ENCODE data around the gene RBMS2.

DNA sequence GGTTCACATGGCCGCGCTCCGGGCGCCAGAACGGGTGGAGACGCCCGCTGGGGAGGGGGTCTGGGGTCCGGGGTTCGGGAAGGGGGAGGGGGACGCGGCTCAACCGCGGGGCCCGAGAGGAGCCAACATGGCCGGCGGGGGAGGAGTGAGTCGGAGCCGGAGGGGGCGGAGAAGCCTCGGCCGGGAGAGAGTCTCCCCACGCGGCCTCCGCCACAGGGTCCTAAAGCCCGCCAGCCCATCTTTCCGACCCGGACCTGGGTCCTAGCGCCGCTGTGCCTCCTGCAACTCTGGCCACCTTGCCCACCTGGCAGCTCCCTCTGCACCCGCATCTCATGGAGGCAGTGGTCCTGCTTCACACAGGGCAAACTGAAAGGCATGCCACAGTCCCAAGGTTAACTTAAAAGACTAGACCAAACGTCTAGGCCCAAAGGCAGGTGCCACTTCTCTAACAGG is 108.6 kb downstream of the RBMS2 start, which contains the start of gene BAZ2A:
- TF ChIP-seq, protein P1, sequence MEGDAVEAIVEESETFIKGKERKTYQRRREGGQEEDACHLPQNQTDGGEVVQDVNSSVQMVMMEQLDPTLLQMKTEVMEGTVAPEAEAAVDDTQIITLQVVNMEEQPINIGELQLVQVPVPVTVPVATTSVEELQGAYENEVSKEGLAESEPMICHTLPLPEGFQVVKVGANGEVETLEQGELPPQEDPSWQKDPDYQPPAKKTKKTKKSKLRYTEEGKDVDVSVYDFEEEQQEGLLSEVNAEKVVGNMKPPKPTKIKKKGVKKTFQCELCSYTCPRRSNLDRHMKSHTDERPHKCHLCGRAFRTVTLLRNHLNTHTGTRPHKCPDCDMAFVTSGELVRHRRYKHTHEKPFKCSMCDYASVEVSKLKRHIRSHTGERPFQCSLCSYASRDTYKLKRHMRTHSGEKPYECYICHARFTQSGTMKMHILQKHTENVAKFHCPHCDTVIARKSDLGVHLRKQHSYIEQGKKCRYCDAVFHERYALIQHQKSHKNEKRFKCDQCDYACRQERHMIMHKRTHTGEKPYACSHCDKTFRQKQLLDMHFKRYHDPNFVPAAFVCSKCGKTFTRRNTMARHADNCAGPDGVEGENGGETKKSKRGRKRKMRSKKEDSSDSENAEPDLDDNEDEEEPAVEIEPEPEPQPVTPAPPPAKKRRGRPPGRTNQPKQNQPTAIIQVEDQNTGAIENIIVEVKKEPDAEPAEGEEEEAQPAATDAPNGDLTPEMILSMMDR (IDR thresholded peaks at IDR 0.05 in 4 of 5, conservative IDR thresholded peaks at IDR 0.05 in 1 of 5), result no peak
- peak; percentile 31 to 45 for TF ChIP-seq POLR2A (IDR thresholded peaks at IDR 0.05)
